Limb (tissue), 2 donors: ENCODE results near the gene BMP6.

Experiments
- DNase-seq, 2 donors: peaks; one replicate each; pipeline ENCODE4 v3.0.0-alpha.2; 2016; ENCODE audit errors: extremely low spot score in 2 of 2

BMP6 gene

DNA sequence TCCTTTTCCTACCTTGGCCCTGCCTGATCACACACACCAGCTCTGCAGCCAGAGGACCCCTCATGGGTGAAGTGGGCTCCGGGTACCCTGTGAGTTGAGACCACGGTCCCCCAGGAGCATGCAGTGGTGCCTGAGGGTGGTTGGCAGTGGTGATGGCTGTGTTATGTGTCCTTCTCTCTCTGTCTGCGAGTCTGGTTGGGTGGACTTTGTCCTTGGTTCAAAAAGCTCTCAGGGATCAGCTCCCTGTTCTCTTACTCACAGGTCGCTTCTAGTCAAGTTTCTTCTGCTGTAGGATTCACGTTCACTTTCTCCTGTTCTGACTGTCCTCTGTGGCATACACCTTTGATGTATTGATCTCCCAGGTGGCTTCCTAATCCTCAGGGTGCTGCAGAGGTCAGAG is 100.1 kb downstream of the BMP6 start:
- no peak for DNase-seq

DNA sequence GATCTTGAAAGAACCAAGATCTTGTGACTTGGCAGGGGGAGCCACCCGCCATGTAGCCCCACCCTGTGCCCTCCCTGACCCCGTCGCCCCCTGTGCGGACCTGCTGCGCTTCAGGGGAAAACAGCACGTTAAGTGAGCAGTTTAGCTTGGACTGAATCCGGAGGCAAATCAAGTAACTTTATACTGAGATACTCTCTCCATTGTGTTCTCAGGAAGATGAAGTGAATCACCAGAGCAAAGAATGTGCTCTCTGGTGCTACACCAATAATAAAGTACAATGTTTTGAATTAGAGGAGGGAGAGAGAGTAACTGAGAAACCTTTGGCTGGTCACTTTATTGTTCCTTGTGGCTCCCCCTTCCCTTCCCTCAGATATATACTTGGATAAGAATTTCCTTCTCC is 101.2 kb downstream of the BMP6 start:
- DNase-seq: no peak

DNA sequence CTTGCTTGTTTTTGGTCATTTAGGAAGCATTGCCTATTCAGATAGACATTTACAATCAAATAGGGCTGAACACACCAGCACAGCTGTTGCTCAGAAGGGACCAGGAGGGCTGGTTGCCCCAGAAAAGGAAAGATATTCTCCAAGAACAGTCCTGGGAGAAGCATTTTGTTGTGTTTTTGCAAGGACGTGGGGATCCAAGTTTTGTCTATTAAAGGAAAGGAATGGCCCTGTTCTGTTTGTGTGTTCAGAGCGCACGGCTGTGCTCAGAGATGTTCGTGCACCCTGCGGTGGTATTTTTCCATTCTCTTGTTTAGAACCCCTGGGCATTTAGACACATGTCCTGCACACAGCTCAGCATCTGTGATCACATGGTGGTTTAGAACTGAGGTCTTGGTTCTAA is 102.2 kb downstream of the BMP6 start:
- no peak for DNase-seq

DNA sequence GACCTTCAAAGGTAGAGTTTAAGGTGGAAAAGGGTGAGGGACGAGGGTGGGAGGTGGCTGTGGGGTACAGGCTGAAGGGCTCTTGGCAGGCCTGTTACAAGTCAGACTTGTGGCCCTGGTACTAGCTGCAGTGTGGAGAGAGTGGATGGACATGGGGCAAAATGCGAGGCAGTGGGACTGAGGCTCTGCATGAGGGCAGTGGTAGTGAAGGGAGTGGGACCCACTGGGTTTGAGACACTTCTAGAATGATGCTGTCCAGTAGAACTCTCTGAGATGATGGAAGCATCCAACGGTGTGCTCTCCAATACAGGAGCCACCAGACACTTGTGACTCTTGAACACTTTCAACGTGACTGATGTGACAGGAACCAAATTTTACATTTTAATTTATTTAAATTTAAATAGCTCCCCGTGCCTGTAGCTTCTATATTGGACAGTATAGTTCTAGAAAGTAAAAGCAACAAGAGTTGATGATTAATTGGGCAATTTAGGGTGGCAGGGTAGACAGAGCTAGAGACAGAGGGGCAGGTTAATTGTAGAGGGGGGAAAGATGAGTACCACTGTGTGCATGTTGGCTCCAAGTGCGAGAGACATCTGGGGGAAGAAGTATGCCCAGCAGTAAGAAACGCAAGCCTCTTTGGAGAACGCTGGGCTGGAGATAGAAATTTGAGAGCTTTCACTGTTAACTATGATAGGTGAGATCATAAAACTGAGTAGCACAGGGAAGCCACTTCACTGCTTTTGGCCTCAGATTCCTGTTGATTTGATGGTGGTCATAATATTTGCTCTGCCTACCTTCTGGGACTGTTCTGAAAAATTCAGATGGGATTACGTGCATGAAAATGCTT is 107.2 kb downstream of the BMP6 start:
- DNase-seq: no peak

DNA sequence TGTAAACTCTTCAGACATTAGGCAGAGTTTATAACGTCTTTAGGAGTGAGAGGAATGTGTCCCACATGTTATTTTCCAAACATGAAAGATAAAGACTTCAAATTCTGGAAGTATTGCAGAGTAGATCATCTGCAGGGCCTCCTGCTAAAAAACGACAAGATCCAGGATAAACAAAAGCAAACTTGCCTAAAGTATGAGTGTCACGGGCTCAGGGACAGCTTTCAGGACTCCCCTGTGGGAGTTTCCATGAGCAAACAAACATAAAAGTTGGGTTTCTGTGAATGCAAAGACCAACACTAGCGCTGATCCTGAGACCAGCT is 107.8 kb downstream of the BMP6 start:
- no peak for DNase-seq

DNA sequence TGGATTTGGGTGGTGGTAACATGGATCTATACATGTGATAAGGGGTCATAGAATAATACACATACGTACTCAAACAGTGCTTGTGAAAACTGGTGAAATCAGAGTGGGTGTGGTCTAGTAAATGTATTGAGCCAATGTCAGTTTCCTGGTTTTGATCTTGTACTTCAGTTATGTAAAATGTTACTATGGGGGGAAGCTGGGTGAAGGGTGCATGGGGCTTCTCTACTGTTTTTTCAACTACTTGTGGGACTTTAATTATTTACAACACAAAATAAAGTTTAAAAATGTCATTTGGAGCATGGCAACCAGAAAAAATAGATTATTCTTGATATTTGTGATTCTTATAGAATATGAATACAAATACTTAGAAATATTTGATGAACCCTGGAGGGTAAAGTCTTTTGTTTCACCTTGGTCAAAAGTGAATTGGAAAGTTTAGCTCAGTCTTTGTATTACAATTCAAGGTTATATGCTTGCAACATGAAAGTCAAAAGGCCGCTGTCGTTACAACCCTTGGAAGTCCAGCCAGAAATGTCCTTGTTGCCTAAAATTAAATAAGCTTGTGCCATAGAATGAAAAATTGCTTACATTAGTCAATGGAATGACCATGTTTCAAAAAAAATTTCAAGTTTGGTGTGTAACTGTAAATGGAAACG is 110.6 kb downstream of the BMP6 start:
- DNase-seq: no peak

DNA sequence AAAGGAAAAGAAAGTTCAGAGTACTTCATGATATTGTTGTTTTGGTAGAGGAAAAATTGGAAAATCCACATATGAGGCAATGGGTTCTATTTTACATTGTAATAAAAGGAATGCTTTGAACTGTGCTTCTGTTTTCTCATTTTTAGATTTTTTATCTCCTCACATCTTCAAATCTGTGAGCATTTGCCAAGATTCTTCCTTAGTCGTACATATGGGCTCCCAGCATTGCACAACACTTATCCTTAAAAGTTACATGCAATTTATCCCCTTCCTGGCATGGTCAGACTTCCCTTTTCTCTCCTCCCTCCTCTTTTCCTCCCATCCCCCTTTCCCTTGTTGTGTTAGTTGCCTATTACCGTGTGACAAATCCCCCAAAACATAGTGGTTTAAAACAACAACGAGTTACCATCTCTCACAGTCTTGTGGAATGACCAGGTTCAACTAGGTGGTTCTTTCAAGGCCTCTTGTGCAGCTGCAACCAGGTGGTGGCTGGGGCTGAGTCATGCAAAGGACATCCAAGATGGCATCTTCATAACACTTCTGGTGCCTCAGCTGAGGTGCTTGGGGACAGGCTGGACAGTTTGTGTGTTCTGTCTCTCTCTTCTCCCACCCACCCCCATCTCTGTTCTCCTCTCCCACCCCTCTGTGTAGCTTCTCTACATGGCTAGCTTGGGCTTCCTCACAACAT is 116.0 kb downstream of the BMP6 start:
- DNase-seq: no peak

DNA sequence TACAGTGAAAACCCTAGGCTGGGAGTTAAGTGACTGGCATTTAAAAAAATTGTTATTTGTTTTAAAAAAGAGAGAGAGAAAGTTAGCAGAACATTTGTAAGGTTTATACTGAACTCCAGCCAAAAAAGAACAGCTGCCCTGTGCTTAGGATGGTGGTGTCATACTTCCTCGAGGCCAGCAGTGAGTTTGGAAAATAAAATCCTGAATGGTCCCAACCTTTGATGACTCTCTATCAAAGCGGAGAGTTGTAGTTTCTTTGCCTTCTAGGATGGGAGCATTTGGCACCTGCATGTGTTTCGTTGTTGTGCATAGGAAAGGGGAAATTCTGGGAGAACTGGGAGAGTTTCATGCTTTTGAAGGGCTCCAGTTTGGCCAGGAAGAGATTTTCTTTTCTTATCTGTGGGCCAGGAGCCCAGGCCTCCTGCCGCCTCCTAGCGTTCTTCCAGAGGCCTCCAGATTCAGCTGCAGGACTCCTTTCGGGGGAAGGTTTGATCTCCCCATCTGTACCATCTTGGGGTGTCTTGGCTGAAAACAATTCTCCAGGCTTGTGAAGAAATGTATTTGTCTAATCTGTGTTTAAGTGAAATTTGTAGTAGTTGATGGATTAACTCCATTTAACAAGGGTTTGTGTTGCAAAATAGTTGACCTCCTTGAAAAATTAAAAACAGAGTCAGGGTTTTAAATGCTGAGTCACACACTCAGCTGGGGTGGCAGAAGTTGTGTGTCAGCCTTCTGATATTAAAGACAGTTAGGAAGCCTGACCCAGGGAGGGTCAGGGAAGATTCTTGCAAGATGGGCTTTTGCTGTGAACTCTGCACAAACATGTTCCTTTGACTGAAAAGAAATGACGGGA is 121.3 kb downstream of the BMP6 start:
- peak in 1 of 2 donors; percentile 2 for DNase-seq

DNA sequence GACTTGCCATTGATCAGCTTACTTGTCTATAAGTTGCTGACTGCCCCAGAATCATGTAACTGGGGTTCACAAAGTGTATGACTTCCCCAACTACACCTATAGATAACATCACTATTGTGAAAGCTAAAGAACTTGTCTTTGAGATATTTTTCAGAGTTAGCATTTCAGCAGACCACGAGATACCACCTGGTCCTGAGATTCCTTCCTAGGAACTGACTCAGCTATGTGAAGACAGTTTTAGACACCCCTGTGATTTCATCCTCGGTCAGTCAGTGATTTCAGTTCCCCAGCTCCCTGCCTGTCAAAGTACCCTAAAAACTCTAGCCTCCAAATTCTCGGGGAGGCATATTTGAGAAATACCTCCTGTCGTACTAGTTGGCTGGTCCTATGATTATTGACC is 122.3 kb downstream of the BMP6 start:
- DNase-seq: no peak

DNA sequence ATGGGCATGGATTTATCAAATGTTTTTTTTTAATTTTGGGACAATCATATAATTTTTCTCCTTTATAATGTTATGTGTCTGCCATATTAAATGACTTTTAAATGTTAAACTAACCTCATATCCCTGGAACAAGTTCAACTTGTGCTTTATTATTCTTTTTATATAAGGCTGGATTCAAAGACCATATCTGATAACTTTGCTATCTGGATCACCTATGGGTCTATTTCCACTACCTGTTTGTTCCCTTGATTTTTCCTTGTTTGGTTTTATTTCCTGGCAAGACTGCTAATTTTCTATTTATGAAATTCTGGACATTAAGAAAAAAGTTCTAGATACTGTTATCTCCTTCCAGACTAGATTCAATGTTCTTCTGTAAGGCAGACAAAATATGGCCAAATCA is 125.9 kb downstream of the BMP6 start:
- DNase-seq: no peak

DNA sequence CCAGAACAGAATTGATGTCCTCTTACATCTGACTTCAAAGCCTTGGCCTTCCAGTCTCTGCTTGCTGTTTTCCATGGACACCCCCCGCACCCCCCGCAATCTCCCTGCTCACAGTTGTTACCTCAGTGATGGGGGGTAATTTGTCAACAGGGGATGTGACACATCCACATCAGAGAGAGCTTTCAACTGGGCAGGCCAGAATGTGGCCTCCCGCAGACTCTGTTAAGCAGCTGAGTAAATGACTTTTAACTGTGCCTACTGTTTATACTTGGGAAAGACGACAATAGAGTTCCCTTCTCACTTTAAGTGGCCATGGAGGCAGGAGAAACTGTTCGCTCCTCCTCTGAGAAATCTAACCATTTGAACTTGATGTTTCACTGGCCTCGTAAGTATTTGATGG is 133.7 kb downstream of the BMP6 start:
- no peak for DNase-seq

DNA sequence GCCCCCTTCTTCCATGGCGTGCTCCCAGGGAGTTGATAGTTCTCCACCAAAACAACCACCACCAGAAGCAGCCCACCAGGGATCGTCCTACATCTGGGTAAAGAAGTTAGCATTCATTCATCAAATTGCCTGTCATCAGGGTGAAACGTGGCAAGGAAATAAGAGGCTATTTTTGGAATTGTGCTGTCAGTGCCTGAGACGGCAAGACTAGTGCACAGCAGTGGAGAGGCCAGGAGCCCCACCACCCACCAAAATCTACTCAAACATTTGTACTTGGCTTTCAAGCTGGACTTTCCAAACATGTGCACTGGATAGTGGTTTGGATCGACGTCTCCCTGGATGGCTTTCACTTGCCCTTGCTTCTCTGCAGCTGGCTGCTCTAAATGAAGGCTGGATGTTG is 139.9 kb downstream of the BMP6 start:
- no peak for DNase-seq

DNA sequence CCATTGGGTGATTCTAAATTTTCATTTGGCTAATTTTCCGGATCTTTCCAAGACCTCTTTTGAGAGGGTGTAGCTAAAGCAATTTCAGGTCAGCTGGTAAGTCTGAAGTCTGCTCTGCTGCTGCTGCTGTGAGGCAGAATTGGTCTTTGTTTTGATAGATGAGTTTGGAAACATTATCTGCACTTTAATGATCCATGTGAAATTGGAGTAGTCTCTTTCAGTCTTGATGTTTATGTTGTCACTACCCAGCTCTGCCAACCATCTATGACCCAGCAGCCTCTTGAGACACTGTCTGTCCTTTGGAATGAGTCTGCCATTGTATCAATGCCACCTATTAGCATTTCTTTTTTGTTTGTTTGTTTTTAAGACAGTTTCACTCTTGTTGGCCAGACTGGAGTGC is 140.6 kb downstream of the BMP6 start:
- DNase-seq: no peak

DNA sequence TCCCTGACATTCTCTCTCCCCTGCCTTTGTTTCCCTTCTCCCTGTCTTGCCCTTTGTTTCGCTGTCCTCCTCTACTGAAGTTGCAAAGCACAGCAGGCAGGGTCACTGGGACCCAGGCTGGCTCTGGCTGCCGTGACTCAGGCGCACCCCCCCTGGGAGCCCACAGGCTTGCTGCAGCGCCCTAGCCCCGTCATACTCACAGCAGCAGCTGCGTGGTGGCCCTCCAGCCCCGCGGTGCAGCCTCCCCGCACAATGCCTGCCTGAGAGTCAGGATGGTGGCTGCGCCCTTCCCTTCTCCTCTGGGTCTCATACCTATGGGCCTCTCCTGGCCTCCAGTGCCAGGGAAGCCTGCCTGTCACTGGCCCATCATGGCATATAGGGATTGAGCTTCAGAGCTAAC is 143.0 kb downstream of the BMP6 start:
- no peak for DNase-seq

DNA sequence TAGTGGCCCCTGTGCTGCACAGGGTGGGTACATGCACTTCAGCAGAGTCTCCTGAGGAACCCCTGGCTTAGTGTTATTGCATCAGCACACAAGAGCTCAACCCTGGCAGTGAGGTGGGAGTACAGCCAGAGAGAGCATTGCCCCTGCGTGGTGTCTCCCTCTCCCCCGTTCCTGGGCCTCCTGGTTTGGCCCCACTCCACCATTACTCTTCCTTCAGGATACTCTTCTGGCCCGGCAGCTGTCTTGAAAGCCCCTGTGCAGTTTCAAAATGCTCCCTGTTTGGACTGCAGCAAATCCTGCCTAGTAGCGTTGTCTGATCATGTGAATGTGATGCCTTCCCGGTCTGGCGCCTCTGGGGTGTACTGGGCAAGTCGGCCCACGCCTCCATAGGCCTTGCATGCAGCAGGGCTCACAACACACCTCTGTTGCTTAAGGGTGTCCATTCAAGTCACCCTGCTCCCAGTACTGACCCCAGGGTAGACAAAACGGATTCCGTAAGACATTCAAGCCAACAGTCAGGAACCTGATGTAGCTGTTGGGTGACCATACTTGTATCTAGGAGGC is 152.6 kb downstream of the BMP6 start:
- DNase-seq: no peak

DNA sequence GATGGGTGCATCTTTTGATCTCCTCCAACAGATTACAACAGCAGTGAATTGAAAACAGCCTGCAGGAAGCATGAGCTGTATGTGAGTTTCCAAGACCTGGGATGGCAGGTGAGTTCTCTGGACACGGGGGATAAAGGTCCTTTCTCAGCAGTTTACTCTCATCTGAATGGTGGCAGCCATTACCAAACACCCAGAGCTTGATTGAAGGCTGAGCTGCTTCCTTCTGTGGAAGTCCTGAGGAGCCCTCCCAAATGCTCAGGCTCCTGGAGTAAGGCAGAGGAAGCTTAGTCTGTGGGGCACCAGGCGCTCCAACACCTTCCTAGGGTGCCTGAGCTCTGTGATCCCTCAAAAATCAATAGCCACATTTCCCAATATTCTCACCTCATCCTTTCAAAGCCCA is 153.1 kb downstream of the BMP6 start:
- DNase-seq: no peak

DNA sequence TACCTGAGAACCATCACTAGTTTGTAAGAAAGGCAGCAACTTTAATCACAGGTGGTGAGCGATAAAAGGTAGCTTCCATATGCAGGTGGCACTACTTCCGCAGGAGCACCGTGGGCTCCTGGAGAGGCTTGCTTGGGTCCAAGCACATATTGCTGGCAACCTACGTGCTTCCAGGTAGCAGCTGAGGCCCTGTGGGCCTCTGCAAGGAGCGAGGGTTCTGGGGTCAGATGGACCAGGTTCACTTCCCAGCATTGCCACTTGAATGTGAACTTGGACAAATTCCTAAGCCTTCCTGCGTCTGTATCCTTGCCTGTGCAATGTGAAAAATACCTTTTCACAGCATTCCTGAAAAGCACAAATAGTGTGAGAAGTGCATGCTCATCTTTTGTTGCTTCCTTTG is 153.7 kb downstream of the BMP6 start:
- DNase-seq: no peak

DNA sequence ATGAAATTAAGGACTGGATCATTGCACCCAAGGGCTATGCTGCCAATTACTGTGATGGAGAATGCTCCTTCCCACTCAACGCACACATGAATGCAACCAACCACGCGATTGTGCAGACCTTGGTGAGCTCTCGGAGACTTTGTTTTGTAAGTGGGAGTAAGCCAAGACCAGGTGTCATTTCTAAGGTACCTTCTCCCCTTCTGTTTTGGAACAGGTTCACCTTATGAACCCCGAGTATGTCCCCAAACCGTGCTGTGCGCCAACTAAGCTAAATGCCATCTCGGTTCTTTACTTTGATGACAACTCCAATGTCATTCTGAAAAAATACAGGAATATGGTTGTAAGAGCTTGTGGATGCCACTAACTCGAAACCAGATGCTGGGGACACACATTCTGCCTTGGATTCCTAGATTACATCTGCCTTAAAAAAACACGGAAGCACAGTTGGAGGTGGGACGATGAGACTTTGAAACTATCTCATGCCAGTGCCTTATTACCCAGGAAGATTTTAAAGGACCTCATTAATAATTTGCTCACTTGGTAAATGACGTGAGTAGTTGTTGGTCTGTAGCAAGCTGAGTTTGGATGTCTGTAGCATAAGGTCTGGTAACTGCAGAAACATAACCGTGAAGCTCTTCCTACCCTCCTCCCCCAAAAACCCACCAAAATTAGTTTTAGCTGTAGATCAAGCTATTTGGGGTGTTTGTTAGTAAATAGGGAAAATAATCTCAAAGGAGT is 154.2 kb downstream of the BMP6 start:
- no peak for DNase-seq

DNA sequence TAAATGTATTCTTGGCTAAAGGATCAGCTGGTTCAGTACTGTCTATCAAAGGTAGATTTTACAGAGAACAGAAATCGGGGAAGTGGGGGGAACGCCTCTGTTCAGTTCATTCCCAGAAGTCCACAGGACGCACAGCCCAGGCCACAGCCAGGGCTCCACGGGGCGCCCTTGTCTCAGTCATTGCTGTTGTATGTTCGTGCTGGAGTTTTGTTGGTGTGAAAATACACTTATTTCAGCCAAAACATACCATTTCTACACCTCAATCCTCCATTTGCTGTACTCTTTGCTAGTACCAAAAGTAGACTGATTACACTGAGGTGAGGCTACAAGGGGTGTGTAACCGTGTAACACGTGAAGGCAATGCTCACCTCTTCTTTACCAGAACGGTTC is 154.8 kb downstream of the BMP6 start:
- DNase-seq: no peak

DNA sequence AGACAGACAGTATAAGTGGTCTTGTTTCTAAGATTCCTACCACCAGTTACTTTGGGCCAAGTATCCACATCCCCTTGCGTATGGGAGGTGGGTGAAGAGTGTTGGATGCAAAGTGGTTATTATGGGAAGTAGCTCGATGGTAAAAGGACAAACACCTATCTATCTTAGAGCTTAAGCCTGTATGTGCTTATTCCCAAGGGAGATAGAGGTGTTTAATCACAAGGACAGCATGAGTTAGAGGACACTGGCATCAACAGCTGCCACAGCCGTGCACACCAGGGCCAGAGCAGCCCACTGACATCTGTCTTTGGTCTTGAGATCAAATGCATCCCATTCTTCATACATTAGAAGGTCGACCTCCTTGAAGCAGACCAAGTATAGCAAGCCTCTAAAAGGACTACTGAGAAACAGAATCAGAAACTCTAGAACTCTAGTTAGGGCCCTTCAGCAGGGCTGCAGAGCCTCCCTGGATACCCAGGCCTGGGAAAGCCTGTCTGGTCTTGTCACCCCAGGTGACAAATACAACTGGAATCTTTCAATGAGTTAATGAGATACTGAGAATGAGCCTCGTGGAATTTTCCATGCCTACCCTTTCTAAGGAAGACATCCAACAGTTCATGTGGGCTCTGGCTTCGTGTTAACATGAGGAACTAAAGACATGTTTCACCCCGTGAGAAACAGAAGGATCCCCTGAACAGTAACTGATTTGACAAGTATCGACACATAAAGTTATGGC is 156.0 kb downstream of the BMP6 start:
- no peak for DNase-seq
